Measurements from ENCODE around the gene DIPK2A. TPM values are rescaled to one million over a fixed set of nuclear protein-coding genes. Genes with fewer than 3 reads are reported as not detected.

The DIPK2A gene
- total RNA-seq, 1 donor: 51.0 TPM

- DNase-seq (ENCODE audit: low read depth): no peak
- TF ChIP-seq CTCF (IDR thresholded peaks at IDR 0.05; ENCODE audit: insufficient read depth, low read length): no peak
- H3K4me3 ChIP-seq (ENCODE audit: low read depth, low read length): no peak overlapping the region
Measured at GRCh38 chr3:143961342-143961741, 10.3 kb upstream of the DIPK2A start.

- TF ChIP-seq CTCF (IDR thresholded peaks at IDR 0.05; ENCODE audit: insufficient read depth, low read length): no peak
- DNase-seq (ENCODE audit: low read depth): peak; percentile 2
- H3K4me3 ChIP-seq (ENCODE audit: low read depth, low read length): no peak overlapping the region
Measured at GRCh38 chr3:143963946-143964345, 7.7 kb upstream of the DIPK2A start.

DNA sequence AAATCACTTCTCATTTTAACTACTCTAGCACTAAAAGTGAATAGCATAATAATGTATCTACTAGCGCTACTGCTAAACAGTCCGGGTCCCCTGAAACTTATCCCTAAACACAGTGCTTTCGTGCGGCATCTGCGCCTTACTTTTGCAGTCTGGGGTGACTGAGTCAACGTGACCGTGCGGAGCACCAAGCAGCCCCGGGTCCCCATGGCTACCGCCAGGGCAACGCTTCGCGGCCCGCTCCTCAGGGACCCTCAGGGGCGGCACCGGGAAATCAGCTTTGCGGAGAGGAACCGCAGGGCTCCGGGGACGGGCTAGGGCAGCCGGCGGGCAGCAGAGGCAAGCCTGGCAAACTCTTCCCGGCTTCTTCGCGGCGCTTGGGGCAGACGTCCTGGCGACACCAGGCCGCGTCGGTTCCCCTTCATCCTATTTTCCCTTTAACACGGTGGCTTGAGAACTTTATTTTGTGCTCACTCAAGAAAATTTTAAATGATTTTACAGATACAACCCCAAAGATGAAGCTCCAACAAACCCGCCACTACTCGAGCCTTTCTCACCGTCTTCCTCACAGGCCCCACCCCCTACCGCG is 757 bp upstream of the DIPK2A start:
- H3K4me3 ChIP-seq (ENCODE audit: low read depth, low read length): peak overlapping the region; percentile 93
- no peak for DNase-seq (ENCODE audit: low read depth)
- peak; percentile 9 for TF ChIP-seq CTCF (IDR thresholded peaks at IDR 0.05; ENCODE audit: insufficient read depth, low read length)

DNA sequence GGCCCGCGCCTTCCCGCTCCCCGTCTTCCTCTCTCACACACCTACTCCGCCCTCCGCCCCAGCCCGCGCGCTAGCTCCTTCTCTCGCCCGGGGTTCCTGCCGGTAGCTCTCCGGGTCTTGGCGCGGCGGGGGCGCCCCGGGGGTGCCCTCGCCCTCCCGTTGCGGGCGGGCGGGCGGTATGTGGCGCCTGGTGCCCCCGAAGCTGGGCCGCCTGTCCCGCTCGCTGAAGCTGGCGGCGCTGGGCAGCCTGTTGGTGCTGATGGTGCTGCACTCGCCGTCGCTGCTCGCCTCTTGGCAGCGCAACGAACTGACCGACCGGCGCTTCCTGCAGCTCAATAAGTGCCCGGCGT is 507 bp downstream of the DIPK2A start:
- TF ChIP-seq CTCF (IDR thresholded peaks at IDR 0.05; ENCODE audit: insufficient read depth, low read length): no peak
- H3K4me3 ChIP-seq (ENCODE audit: low read depth, low read length): peak overlapping the region; percentile 93
- DNase-seq (ENCODE audit: low read depth): no peak

DNA sequence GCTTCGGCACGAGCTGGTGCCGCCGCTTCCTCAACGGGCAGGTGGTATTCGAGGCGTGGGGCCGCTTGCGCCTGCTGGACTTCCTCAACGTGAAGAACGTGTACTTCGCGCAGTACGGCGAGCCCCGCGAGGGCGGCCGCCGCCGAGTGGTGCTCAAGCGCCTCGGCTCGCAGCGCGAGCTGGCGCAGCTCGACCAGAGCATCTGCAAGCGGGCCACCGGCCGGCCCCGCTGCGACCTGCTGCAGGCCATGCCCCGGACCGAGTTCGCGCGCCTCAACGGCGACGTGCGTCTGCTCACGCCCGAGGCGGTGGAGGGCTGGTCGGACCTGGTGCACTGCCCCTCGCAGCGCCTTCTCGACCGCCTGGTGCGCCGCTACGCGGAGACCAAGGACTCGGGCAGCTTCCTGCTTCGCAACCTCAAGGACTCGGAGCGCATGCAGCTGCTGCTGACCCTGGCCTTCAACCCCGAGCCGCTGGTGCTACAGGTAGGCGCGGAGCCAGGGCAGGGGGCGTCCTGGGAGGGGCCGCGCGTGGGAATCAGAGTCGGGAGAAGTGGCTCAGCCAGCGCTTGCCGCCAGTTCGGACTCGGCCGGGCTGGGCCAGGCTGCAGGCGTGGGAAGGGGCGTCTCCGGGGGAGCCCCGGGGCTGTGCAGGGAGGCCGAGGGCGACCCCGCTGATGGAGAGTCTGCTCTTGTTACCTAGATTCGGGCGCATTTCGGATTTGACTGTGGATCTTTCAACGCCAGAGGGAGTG is 1.1 kb downstream of the DIPK2A start:
- DNase-seq (ENCODE audit: low read depth): peak; percentile 61
- peak; percentile 57 for TF ChIP-seq CTCF (IDR thresholded peaks at IDR 0.05; ENCODE audit: insufficient read depth, low read length)

GRCh38 chr3:143973259-143974021 is 1.8 kb downstream of the DIPK2A start:
- DNase-seq (ENCODE audit: low read depth): peak; percentile 89
- TF ChIP-seq CTCF (IDR thresholded peaks at IDR 0.05; ENCODE audit: insufficient read depth, low read length): no peak
- peak overlapping the region; percentile 93 for H3K4me3 ChIP-seq (ENCODE audit: low read depth, low read length)

More for the DNA sequence above, 1.1 kb downstream of the DIPK2A start:
- peak overlapping the region; percentile 93 for H3K4me3 ChIP-seq (ENCODE audit: low read depth, low read length)
